HFFc6 (cell line): ENCODE measurements around the gene HLA-DOA. TPM values are rescaled to one million over a fixed set of nuclear protein-coding genes. Genes with fewer than 3 reads are reported as not detected.

Source experiments
- DNase-seq: peaks from one replicate; pipeline ENCODE4 v3.0.0-alpha.2; 2018
- H3K27ac Mint-ChIP-seq: 2 replicates; pipeline ENCODE4 v1.8.0; 2020; ENCODE audit warnings: mild to moderate bottlenecking, mixed read lengths
- H3K27me3 Mint-ChIP-seq: 2 replicates; pipeline ENCODE4 v1.8.0; 2021; ENCODE audit warnings: mild to moderate bottlenecking, moderate library complexity, mixed read lengths; ENCODE audit not compliant: insufficient read depth
- H3K36me3 Mint-ChIP-seq: 2 replicates; pipeline ENCODE4 v1.8.0; 2021; ENCODE audit warnings: low read depth, mixed read lengths
- H3K4me1 Mint-ChIP-seq: 2 replicates; pipeline ENCODE4 v1.8.0; 2020; ENCODE audit warnings: low read depth, mixed read lengths
- H3K4me3 Mint-ChIP-seq: 2 replicates; pipeline ENCODE4 v1.8.0; 2020; ENCODE audit warnings: mild to moderate bottlenecking, moderate library complexity, mixed read lengths
- H3K9me3 Mint-ChIP-seq: 2 replicates; pipeline ENCODE4 v1.8.0; 2020; ENCODE audit warnings: mild to moderate bottlenecking, mixed read lengths
- total RNA-seq, 6 experiments: library from RNA; stranded (reverse); fragmentation: NEBNext Ultra II Directional; extraction: Animal tissue kit (Norgen Biotek cat#: 25700); gene quantifications; 2 replicates in 1 of 6; 3 replicates in 5 of 6; pipeline ENCODE4 v1.2.3, GENCODE V29; 2021
- TF ChIP-seq, protein P1 (sequence below): fragments of 200-600 bp; sonication (generic); IDR thresholded peaks from 2 replicates; pipeline ENCODE4 v1.5.0; 2021; ENCODE audit warnings: antibody characterized with exemption, mild to moderate bottlenecking

HLA-DOA gene
- total RNA-seq, 6 experiments from 2014 or later: not detected

DNA sequence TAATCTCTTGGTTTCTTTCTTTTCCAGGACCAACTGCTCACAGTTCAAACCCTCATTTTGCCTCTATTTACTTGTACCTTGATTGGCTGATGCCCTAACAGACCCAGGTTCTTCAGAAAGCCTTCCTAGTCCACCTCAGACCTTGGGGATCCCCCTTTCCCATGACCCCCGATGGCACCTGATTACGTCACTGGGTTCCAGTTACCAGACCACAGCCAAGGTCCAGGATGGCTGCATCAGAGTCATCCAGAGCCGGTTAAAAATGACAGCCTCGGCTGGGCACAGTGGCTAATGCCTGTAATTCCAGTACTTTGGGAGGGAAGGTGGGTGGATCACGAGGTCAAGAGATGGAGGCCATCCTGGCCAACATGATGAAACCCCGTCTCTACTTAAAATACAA is 4.5 kb downstream of the HLA-DOA start:
- TF ChIP-seq, protein P1, sequence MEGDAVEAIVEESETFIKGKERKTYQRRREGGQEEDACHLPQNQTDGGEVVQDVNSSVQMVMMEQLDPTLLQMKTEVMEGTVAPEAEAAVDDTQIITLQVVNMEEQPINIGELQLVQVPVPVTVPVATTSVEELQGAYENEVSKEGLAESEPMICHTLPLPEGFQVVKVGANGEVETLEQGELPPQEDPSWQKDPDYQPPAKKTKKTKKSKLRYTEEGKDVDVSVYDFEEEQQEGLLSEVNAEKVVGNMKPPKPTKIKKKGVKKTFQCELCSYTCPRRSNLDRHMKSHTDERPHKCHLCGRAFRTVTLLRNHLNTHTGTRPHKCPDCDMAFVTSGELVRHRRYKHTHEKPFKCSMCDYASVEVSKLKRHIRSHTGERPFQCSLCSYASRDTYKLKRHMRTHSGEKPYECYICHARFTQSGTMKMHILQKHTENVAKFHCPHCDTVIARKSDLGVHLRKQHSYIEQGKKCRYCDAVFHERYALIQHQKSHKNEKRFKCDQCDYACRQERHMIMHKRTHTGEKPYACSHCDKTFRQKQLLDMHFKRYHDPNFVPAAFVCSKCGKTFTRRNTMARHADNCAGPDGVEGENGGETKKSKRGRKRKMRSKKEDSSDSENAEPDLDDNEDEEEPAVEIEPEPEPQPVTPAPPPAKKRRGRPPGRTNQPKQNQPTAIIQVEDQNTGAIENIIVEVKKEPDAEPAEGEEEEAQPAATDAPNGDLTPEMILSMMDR: no peak
- Mint-ChIP-seq H3K9me3 (no peaks in the 10 kb centered on the region), H3K4me1 (no peaks in the 10 kb centered on the region), H3K36me3 (no peaks in the 10 kb centered on the region), H3K27me3 (peaks cover 67% of the 10 kb centered on the region), H3K27ac (no peak overlapping the region), H3K4me3 (no peak overlapping the region)
- DNase-seq: no peak

DNA sequence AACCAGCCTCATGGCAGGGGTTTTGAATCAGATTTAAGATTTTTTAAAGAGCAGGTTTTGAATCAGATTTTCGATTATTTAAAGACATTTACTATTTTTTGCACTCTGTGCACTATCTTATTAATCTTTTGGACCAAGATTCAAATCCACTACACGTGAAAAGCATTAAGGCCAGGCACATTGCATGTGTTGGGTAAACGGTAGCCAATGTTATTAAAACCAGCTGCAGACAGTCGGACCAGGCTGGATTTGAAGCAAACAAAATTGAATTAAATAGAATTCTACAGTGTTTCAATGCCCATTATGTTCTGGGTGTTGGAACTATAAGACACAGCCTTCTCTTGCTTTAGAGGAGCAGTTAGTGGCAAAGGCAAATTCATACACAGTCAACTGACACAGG is 7.7 kb downstream of the HLA-DOA start:
- Mint-ChIP-seq H3K4me1 (no peaks in the 10 kb centered on the region), H3K4me3 (no peak overlapping the region), H3K27ac (no peak overlapping the region), H3K27me3 (peaks cover 51% of the 10 kb centered on the region), H3K36me3 (no peaks in the 10 kb centered on the region), H3K9me3 (no peaks in the 10 kb centered on the region)
- no peak for DNase-seq
- TF ChIP-seq, protein P1: no peak

DNA sequence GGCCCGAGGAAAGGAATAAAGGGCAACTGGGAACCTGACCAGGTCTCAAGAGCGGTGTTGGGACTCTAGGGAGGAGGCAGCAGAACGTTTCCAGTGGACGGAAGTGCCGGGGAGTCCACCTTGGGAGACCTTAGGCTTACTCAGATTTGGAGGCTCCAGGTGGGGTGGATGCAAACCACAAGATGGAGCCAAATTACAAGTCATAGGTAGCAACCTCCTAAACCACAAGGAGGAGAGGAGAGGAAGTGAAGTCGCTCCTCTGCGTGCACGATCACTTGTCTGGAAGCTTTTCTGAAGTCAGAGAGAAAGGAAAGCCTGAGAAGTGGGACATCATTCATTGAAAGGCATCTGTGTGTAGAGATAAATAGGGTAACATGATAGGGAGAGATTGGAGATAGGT is 9.3 kb downstream of the HLA-DOA start:
- peaks cover 47% of the 10 kb centered on the region for H3K27me3 Mint-ChIP-seq

GRCh38 chr6:32995448-32995847 is 13.9 kb downstream of the HLA-DOA start:
- DNase-seq: no peak
- H3K36me3 Mint-ChIP-seq: no peaks in the 10 kb centered on the region; the same call in 1 of the 2 replicates
- no peaks in the 10 kb centered on the region; the same call in none of the 2 replicates for H3K9me3 Mint-ChIP-seq
- TF ChIP-seq, protein P1: no peak
- no peaks in the 10 kb centered on the region for H3K4me1 Mint-ChIP-seq
- no peak overlapping the region for H3K27ac Mint-ChIP-seq
- H3K27me3 Mint-ChIP-seq: peaks cover 32% of the 10 kb centered on the region
- no peak overlapping the region for H3K4me3 Mint-ChIP-seq

More for the DNA sequence above, 9.3 kb downstream of the HLA-DOA start:
- DNase-seq: no peak
- Mint-ChIP-seq H3K4me1 (no peaks in the 10 kb centered on the region), H3K27ac (no peak overlapping the region), H3K36me3 (no peaks in the 10 kb centered on the region), H3K9me3 (no peaks in the 10 kb centered on the region), H3K4me3 (no peak overlapping the region)
- TF ChIP-seq, protein P1: peak; percentile 15; the same call in 1 of the 2 replicates

DNA sequence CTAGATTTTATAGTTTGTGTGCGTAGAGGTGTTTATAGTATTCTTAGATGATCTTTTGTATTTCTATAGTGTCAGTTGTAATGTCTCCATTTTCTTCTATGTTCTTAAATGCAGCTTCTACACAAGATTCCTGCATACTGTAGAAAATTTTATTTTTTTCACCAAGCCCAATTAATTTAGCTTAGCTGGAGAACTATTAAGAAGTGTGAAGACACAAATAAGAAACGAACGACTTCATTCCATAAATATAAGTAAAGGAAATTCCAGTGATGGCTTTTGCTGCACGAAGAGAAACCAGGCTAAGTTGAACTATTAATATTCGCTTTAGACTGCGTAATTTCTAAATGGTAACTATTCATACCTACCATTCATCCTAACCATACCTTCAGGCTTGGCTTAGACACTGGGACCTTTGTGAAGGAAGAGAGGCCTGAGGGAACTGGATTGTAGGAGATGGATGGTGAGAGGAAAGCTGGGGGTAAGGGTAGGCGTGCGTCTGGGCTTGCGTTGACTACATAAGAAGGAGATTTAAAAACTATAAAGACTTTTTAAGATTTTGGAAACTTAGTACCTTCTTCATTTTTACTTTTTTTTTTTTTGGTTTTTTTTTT is 15.9 kb downstream of the HLA-DOA start:
- H3K4me1 Mint-ChIP-seq: no peaks in the 10 kb centered on the region
- H3K4me3 Mint-ChIP-seq: no peak overlapping the region
- H3K36me3 Mint-ChIP-seq: no peaks in the 10 kb centered on the region; the same call in 1 of the 2 replicates
- TF ChIP-seq, protein P1: no peak
- no peak for DNase-seq
- no peaks in the 10 kb centered on the region; the same call in none of the 2 replicates for H3K9me3 Mint-ChIP-seq
- no peak overlapping the region for H3K27ac Mint-ChIP-seq
- peaks cover 27% of the 10 kb centered on the region for H3K27me3 Mint-ChIP-seq
